ENCODE data around the gene CMAS. TPM values are rescaled to one million over a fixed set of nuclear protein-coding genes. Genes with fewer than 3 reads are reported as not detected.

CMAS gene
- total and polyA plus RNA-seq, 2 of the 8 experiments (the other 6 are each of a cell fraction or from before 2014, with no cell fraction given), result 13.2 to 59.8 TPM

DNA sequence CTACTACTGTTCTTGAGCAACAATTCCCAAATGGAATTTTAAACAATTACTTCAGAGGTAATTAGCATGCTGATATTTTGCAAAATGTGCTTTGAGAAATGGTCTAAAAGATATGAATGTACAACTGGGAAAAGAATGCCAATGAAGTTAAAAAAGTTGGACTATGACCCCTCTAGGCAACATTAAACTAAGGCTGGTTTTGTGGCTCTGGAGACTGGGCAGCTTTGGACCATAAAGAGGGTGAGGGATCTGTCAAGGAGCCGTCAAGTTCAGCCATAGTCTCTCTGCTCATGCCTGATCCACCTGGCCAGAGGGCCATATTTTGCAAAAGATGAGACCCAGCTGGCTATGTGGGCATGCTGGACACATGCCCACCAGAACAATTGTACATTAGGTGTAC lies 38.8 kb downstream of the CMAS start:
- Histone ChIP-seq H3K79me1 (ENCODE audit: low read depth, low read length) (no peaks in the 10 kb centered on the region), H3K23me2 (ENCODE audit: low read depth, low read length) (no peaks in the 10 kb centered on the region; the same call in 1 of the 2 replicates), H3K18ac (ENCODE audit: extremely low read depth, low read length) (no peak overlapping the region), H2AK5ac (ENCODE audit: low read depth, low read length) (no peak overlapping the region), H3K36me3 (ENCODE audit: control insufficient read depth in 2 of 4, insufficient read depth in 4 of 4, low read length in 3 of 4) (no peaks in the 10 kb centered on the region), H2AFZ (ENCODE audit: low read length) (no peak overlapping the region), H4K8ac (ENCODE audit: extremely low read depth, insufficient read depth, low read length) (no peak overlapping the region), H3K23ac (ENCODE audit: insufficient read length) (no peak overlapping the region), H3K27me3 (replicated peaks in 1 of 4; ENCODE audit: control insufficient read depth in 3 of 4, extremely low read depth in 1 of 4, insufficient read depth in 3 of 4, low read length in 3 of 4) (no peaks in the 10 kb centered on the region), H3K9me3 (ENCODE audit: insufficient read depth in 2 of 2, low read depth in 1 of 2, low read length in 1 of 2) (no peaks in the 10 kb centered on the region), H3K4ac (replicated peaks; ENCODE audit: insufficient read length, low read depth, low read length) (no peak overlapping the region), H3K4me3 (ENCODE audit: extremely low read depth in 1 of 4, insufficient read depth in 2 of 4, low read depth in 3 of 4, low read length in 4 of 4) (no peak overlapping the region), H3K14ac (ENCODE audit: insufficient read length) (no peak overlapping the region), H3K9ac (replicated peaks in 1 of 4; ENCODE audit: extremely low read depth in 1 of 4, low read depth in 3 of 4, low read length in 3 of 4) (no peak overlapping the region), H4K5ac (ENCODE audit: insufficient read length, low read depth, low read length) (no peak overlapping the region), H4K91ac (replicated peaks; ENCODE audit: insufficient read length, low read length) (no peak overlapping the region), H2BK5ac (ENCODE audit: low read depth, low read length) (no peak overlapping the region), H3K27ac (ENCODE audit: low read depth, low read length) (no peak overlapping the region), H3K79me2 (ENCODE audit: control insufficient read depth in 1 of 2, insufficient read depth in 2 of 2, low read length in 2 of 2) (no peaks in the 10 kb centered on the region), H4K20me1 (replicated peaks in 1 of 2; ENCODE audit: control insufficient read depth in 1 of 2, insufficient read depth in 2 of 2, low read length in 2 of 2) (no peaks in the 10 kb centered on the region), H2BK120ac (replicated peaks; ENCODE audit: low read depth, low read length) (no peak overlapping the region), H2BK12ac (ENCODE audit: low read depth, low read length) (no peak overlapping the region), H3K4me2 (ENCODE audit: insufficient read depth in 1 of 2, low read depth in 2 of 2, low read length in 2 of 2) (no peak overlapping the region), H3K4me1 (replicated peaks in 1 of 4; ENCODE audit: control insufficient read depth in 3 of 4, insufficient read depth in 4 of 4, low read length in 3 of 4) (0 out of 7 replicates have a peak, but pooled peaks cover 0 to 2% (median 0%) of the 10 kb centered on the region in 4 experiments), H3K56ac (replicated peaks; ENCODE audit: insufficient read length, low read depth, low read length) (no peak overlapping the region), H2BK20ac (ENCODE audit: low read length) (no peak overlapping the region), H2BK15ac (ENCODE audit: low read length) (no peak overlapping the region)
- TF ChIP-seq HDAC6 (IDR thresholded peaks at IDR 0.05; ENCODE audit: low read depth, low read length) (no peak), TEAD4 (IDR thresholded peaks at IDR 0.05; ENCODE audit: low read depth, low read length) (no peak), TAF7 (optimal IDR thresholded peaks at IDR 0.05; ENCODE audit: borderline replicate concordance, low read depth, low read length) (no peak)
- FAIRE-seq, result no peak
- no peak for DNase-seq (ENCODE audit: low read depth in 1 of 2, low spot score in 2 of 2)
- 70% methylated on average over 1 of the region's 1 CpG; no CpG with 5 or more reads in 1 of the 2 experiments for WGBS, 2 experiments (ENCODE audit: extremely low coverage in 1 of 2, insufficient coverage in 1 of 2, insufficient read length in 1 of 2, insufficient replicate concordance in 2 of 2, low coverage in 1 of 2, low lambda C conversion rate in 2 of 2, missing lambda C conversion rate in 1 of 2)
- ChIA-PET POLR2A (ENCODE audit: partially characterized antibody) (no interaction called here), CTCF (ENCODE audit: partially characterized antibody) (interaction anchor here (0.7 to 3.8 kb wide), 2 partner anchors 250 to 358 kb away, joined by 3 to 16 read pairs; no protein-coding TSS in a partner anchor)
